Duodenal mucosa (tissue), 2 donors: Measurements from ENCODE around the gene GRID1.

Experiments used
- H3K27ac ChIP-seq: one replicate; pipeline ENCODE4 v1.7.0; 2013; ENCODE audit warnings: low read depth, low read length
- H3K27me3 ChIP-seq, 2 donors: one replicate each; pipeline ENCODE4 v1.7.0; 2013; ENCODE audit warnings: low read length in 2 of 2, control low read depth in 1 of 2; ENCODE audit not compliant: insufficient read depth in 2 of 2, control insufficient read depth in 1 of 2
- H3K36me3 ChIP-seq, 2 donors: one replicate each; pipeline ENCODE4 v1.7.0; 2013; ENCODE audit warnings: low read length in 2 of 2, control low read depth in 1 of 2; ENCODE audit not compliant: insufficient read depth in 2 of 2, control insufficient read depth in 1 of 2
- H3K4me1 ChIP-seq, 2 donors: one replicate each; pipeline ENCODE4 v1.7.0; 2013; ENCODE audit warnings: low read length in 2 of 2, control low read depth in 1 of 2; ENCODE audit not compliant: insufficient read depth in 2 of 2, control insufficient read depth in 1 of 2
- H3K4me3 ChIP-seq, 2 donors: one replicate each; pipeline ENCODE4 v1.7.0; 2013; ENCODE audit warnings: low read length in 2 of 2, low read depth in 1 of 2
- H3K9ac ChIP-seq, 2 donors: one replicate each; pipeline ENCODE4 v1.7.0; 2013; ENCODE audit warnings: low read length in 2 of 2, low read depth in 1 of 2
- H3K9me3 ChIP-seq, 2 donors: one replicate each; pipeline ENCODE4 v1.7.0; 2013; ENCODE audit warnings: low read length in 2 of 2, control low read depth in 1 of 2; ENCODE audit not compliant: control insufficient read depth in 1 of 2

Gene GRID1

DNA sequence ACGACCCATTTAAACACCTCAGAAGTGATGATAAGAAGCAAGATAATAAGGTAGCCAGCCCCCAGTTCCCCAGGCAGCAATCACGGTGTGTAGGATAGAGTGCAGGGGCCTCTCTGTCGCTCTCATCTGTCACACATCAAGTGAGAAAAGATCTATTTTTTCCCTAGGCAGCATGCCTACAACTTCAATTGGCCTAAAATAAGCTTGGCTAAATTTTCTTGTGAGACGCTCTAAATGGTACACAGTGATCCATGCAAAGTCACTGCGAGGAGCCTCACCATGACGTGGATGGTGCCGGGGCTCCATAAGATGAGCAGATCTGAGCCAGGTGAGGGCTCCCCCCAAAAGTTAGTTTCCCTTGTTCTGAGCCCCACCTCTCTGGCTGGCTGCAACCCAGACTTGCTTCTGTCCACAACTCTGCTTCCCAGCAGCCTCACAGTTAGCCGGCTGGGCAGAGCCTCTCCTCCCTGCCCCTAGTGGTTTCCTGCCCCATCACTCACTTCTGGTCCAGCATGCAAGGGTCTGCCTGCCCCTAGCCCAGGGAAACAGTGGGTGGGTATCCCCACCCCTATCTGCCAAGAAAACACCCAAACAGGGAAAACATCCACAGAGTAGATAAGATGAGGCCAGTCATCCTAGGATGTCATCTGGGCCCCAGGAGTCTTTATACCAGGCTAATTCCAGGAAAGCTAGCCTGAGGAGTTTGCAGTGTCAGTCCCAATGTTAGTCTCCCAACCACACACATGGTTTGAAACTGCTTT is 342.1 kb downstream of the GRID1 start:
- H3K9me3 ChIP-seq: no peaks in the 10 kb centered on the region
- H3K27ac ChIP-seq: no peak overlapping the region
- no peaks in the 10 kb centered on the region for H3K4me1 ChIP-seq
- H3K36me3 ChIP-seq: no peaks in the 10 kb centered on the region
- no peak overlapping the region for H3K4me3 ChIP-seq
- H3K27me3 ChIP-seq: no peaks in the 10 kb centered on the region
- no peak overlapping the region for H3K9ac ChIP-seq

- no peaks in the 10 kb centered on the region for H3K9me3 ChIP-seq
- H3K36me3 ChIP-seq: no peaks in the 10 kb centered on the region
- no peak overlapping the region for H3K4me3 ChIP-seq
- H3K27ac ChIP-seq: no peak overlapping the region
- H3K27me3 ChIP-seq: no peaks in the 10 kb centered on the region
- H3K9ac ChIP-seq: no peak overlapping the region
- H3K4me1 ChIP-seq: no peaks in the 10 kb centered on the region
Measured at GRCh38 chr10:86023931-86024280, 342.7 kb downstream of the GRID1 start.

DNA sequence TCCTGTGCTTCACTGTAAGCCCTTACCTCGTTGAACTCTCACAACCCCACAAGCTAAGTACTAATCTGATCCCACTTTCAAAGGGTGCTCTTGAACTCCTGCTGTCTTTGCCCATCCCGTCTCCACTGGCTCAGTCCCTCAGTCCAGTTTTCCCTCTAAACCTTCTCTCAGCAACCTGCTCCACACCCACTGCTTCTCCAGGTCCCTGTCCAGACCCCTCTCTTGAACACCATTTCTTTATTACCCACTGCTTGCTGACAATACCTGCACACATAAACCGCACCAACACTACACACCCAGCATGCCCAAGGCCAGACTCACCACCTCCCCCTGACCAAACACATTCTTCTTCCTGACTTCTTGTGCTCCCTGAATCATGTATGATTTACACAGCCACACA is 343.3 kb downstream of the GRID1 start:
- Histone ChIP-seq H3K4me1 (no peaks in the 10 kb centered on the region), H3K36me3 (no peaks in the 10 kb centered on the region), H3K27ac (no peak overlapping the region), H3K9me3 (no peaks in the 10 kb centered on the region), H3K4me3 (no peak overlapping the region), H3K27me3 (no peaks in the 10 kb centered on the region), H3K9ac (no peak overlapping the region)

DNA sequence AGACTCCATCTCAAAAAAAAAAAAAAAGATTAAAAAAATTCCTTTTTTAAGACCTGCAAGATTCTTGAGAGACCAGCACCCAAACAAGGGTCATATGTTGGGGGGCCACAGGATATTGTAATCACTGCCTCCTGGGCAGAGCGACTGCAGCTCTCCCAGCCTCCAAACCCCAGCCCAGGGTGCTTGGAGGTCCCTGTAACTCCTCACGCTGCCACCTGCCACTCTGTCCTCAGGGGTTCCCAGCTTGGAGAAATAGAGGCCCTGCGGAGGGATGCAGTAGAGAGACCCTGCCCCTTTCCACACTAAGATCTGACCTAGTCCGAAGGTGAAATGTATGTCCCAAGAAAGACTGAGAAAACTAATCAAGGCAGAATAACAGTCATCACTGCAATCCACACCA is 343.7 kb downstream of the GRID1 start:
- H3K9me3 ChIP-seq: no peaks in the 10 kb centered on the region
- H3K4me3 ChIP-seq: no peak overlapping the region
- no peaks in the 10 kb centered on the region for H3K36me3 ChIP-seq
- no peaks in the 10 kb centered on the region for H3K4me1 ChIP-seq
- no peak overlapping the region for H3K27ac ChIP-seq
- H3K9ac ChIP-seq: no peak overlapping the region
- H3K27me3 ChIP-seq: no peaks in the 10 kb centered on the region

DNA sequence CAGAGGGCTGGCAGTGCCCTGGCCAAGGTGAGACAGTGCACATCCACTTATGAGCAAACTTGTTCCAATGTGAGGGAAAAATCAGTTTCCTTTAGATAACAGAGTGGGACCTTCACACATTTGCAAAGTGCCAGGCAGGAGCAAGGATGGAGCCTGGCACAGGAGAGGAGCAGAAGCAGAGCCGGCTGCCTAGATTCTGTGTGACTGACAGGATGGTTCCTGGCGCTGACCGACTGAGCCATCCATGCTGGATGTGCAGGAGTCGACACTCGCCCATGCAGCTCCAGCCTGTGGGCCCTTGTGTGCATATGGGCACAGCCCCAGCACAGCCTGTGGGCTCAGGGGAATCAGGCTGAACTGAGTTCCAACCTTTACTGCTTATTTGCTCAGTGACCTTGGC is 346.5 kb downstream of the GRID1 start:
- H3K4me3 ChIP-seq: no peak overlapping the region
- no peak overlapping the region for H3K27ac ChIP-seq
- H3K4me1 ChIP-seq: no peaks in the 10 kb centered on the region
- no peaks in the 10 kb centered on the region for H3K27me3 ChIP-seq
- no peaks in the 10 kb centered on the region for H3K9me3 ChIP-seq
- no peak overlapping the region for H3K9ac ChIP-seq
- no peaks in the 10 kb centered on the region for H3K36me3 ChIP-seq

DNA sequence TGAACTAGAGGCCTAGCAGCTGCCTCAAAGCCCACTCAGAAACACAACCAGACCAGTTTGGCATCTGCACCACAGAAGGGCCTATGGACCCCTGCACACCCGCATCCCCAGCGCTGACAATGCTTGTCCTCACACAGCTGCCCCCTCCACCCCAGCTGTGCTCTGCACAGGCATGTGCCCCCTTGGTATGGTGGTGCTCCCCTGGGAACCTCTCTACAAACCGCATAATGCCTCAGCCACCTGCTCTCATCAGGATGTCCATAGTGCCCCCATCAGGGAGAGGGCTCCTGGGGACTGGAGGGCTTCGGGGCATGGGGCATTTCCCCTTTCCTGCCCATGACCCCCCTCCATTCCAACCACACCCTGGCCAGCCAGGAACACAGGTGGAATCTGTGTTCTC is 347.5 kb downstream of the GRID1 start:
- no peak overlapping the region for H3K9ac ChIP-seq
- H3K27ac ChIP-seq: no peak overlapping the region
- H3K4me3 ChIP-seq: no peak overlapping the region
- no peaks in the 10 kb centered on the region for H3K27me3 ChIP-seq
- H3K9me3 ChIP-seq: no peaks in the 10 kb centered on the region
- no peaks in the 10 kb centered on the region for H3K36me3 ChIP-seq
- H3K4me1 ChIP-seq: no peaks in the 10 kb centered on the region

- Histone ChIP-seq H3K27ac (no peak overlapping the region), H3K9ac (no peak overlapping the region), H3K27me3 (no peaks in the 10 kb centered on the region), H3K4me3 (no peak overlapping the region), H3K36me3 (no peaks in the 10 kb centered on the region), H3K9me3 (no peaks in the 10 kb centered on the region), H3K4me1 (no peaks in the 10 kb centered on the region)
Measured at GRCh38 chr10:86018735-86019058, 347.9 kb downstream of the GRID1 start.

DNA sequence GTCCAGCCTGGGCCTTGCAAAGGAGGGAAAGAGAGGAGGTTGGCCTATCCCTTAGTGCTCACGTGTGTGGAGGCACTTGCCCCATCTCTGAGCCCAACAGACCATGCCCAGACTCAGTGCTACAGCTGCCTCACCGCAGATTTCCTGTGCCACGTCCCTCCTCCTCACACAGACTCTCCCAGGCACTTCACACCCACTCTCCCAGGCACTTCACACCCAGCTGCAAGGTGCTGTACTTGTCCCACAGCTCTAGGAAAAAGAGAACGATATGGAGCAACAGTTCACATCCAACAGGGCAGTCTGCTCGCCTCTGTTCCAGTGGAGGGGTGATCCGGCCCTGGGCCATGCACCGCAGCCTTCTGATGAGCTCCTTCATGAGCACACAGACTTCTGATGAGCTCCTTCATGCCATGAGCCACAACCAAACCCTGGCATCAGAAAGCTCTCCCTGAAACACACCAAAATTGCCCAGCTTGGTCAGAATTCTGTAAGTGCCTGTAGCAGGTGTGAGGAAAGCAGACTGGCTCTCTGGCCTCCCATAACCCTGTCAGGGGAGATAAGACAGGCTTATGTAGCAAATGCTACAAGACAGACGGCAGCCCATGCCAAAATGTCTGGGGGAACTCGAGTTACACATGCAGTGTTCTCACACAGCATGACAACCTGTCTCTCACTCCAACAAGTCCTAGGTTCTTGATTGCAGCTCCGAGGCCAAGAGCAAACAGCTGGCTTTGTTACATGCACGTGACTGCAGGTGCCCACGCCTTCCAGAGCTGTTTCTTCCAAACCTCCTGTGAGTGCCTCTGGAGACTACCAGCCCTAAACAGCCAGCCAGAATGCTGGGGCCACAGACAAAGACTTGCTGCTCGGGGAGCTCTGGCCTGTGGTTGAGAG is 348.5 kb downstream of the GRID1 start:
- no peak overlapping the region for H3K4me3 ChIP-seq
- no peaks in the 10 kb centered on the region for H3K27me3 ChIP-seq
- H3K9ac ChIP-seq: no peak overlapping the region
- no peaks in the 10 kb centered on the region for H3K4me1 ChIP-seq
- H3K36me3 ChIP-seq: no peaks in the 10 kb centered on the region
- no peak overlapping the region for H3K27ac ChIP-seq
- no peaks in the 10 kb centered on the region for H3K9me3 ChIP-seq

DNA sequence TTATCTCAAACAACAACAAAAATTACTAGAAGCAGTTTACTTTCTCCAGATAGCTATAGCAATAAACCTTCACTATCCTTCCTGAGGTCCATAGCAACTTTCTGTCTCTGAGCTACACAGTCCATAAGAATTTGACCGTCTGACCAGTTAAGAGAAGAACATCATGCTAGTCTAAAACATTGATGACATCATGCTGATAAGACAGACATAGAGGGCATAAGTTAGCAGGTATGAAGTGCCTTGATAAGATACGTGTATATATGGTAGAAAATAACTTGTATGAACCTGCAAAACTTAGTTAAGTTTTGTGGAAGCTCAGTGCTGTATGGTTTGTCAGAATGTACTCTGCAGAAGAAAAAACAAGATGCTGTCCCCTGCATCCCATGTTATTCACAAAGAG is 353.0 kb downstream of the GRID1 start:
- Histone ChIP-seq H3K9me3 (no peaks in the 10 kb centered on the region), H3K36me3 (no peaks in the 10 kb centered on the region), H3K4me3 (no peak overlapping the region)

GRCh38 chr10:86007171-86007570 is 359.4 kb downstream of the GRID1 start:
- H3K27ac ChIP-seq: no peak overlapping the region
- H3K9ac ChIP-seq: no peak overlapping the region

More for the DNA sequence above, 353.0 kb downstream of the GRID1 start:
- Histone ChIP-seq H3K4me1 (no peaks in the 10 kb centered on the region), H3K27me3 (no peaks in the 10 kb centered on the region), H3K9ac (no peak overlapping the region), H3K27ac (no peak overlapping the region)

More at GRCh38 chr10:86007171-86007570, 359.4 kb downstream of the GRID1 start:
- no peaks in the 10 kb centered on the region for H3K4me1 ChIP-seq
- H3K9me3 ChIP-seq: no peaks in the 10 kb centered on the region
- H3K4me3 ChIP-seq: no peak overlapping the region
- H3K36me3 ChIP-seq: no peaks in the 10 kb centered on the region
- H3K27me3 ChIP-seq: no peaks in the 10 kb centered on the region
